Stomach (tissue), 9 donors: ENCODE measurements around the gene NLRP6. TPM values are rescaled to one million over a fixed set of nuclear protein-coding genes. Genes with fewer than 3 reads are reported as not detected.
A peak's percentile ranks its signal among the peaks of the same experiment; 100 is the strongest.
"Not testable (repeated sequence)": the region's sequence is repeated elsewhere in the genome, so short reads cannot be mapped to it uniquely, and the experiment has no call there.

Source experiments
- DNase-seq, 2 donors: peaks; one replicate each; pipeline versions ENCODE4 v3.0.0 to v3.0.0-alpha.2; 2013 to 2019
- H3K27ac ChIP-seq, 5 donors: fragments of 200-600 bp in 4 of 5; sonication (generic) in 4 of 5; one replicate each; pipeline ENCODE4 v1.5.1; 2013 to 2019; ENCODE audit warnings: mild to moderate bottlenecking in 1 of 5, moderate library complexity in 1 of 5
- H3K27me3 ChIP-seq, 3 donors: fragments of 200-600 bp; sonication (generic); one replicate each; pipeline ENCODE4 v1.5.1; 2017 to 2019; ENCODE audit warnings: mixed run types in 1 of 3
- H3K36me3 ChIP-seq, 4 donors: fragments of 200-600 bp; sonication (generic); 1 replicate in 3 of 4; 2 replicates in 1 of 4; pipeline ENCODE4 v1.5.1; 2016 to 2019
- H3K4me1 ChIP-seq, 4 donors: fragments of 200-600 bp; sonication (generic); one replicate each; pipeline ENCODE4 v1.5.1; 2016 to 2019
- H3K4me3 ChIP-seq, 4 donors: fragments of 200-600 bp; sonication (generic) in 3 of 4; one replicate each; pipeline ENCODE4 v1.5.1; 2016 to 2019; ENCODE audit warnings: mild to moderate bottlenecking in 1 of 4
- H3K9me3 ChIP-seq, 4 donors: fragments of 200-600 bp; sonication (generic); one replicate each; pipeline ENCODE4 v1.5.1; 2016 to 2019
- CTCF ChIP-seq, 7 experiments: fragments of 450-650 bp in 4 of 7; fragments of 200-600 bp in 3 of 7; sonication (generic) in 3 of 7; IDR thresholded peaks; one replicate each; pipeline ENCODE4 v1.5.1; 2016 to 2019; ENCODE audit warnings: antibody characterized with exemption in 7 of 7, control low read depth in 2 of 7, mild to moderate bottlenecking in 1 of 7
- EP300 ChIP-seq: sonication (generic); formaldehyde crosslinking; IDR thresholded peaks from one replicate; pipeline ENCODE4 v1.6.1; 2017; ENCODE audit warnings: antibody characterized with exemption
- POLR2A ChIP-seq, 4 donors: fragments of 450-650 bp; IDR thresholded peaks; one replicate each; pipeline ENCODE4 v1.6.1; 2016; ENCODE audit warnings: antibody characterized with exemption in 4 of 4, control low read depth in 2 of 4, mild to moderate bottlenecking in 1 of 4, moderate library complexity in 1 of 4
- POLR2AphosphoS5 ChIP-seq, 3 donors: sonication (generic); formaldehyde crosslinking; IDR thresholded peaks; one replicate each; pipeline ENCODE4 v1.6.1; 2016; ENCODE audit warnings: antibody characterized with exemption in 3 of 3
- WGBS, 5 donors: extraction: QIAGEN DNeasy Blood & Tissue Kit in 3 of 5; methylation state at CpG; one replicate each; pipeline versions ENCODE4 v1.1.5 to v1.1.7; 2013 to 2018; 5-methylcytosine and 5-hydroxymethylcytosine counted together
- intact Hi-C: fragments of 100-400 bp; cut with DNase I; formaldehyde crosslinking; loops from one replicate; pipeline ENCODE4 v1.15.1; 2023; ENCODE audit warnings: low total_unique reads
- polyA plus RNA-seq, 3 donors: library from polyadenylated mRNA; stranded (reverse); fragments of 200-250 nt; gene quantifications; one replicate each; pipeline ENCODE4 v1.2.3, GENCODE V29; 2013
- total RNA-seq, 5 donors: library from RNA; depleted of rRNA; stranded (reverse); fragments of >200 nt; gene quantifications; one replicate each; pipeline versions ENCODE4 v1.1.0 to v1.2.3, GENCODE V29; 2014 to 2016
- donor health status: healthy with polysubstance abuse.
- donor health status: Bipolar disorder and iron deficiency.
- donor health status: healthy.

Gene NLRP6
- total and polyA plus RNA-seq, 8 donors = 0.08 to 3.6 (median 0.45) TPM; not detected in 3

GRCh38 chr11:315051-315481, 36.9 kb downstream of the NLRP6 start:
- Histone ChIP-seq H3K4me1 (peaks cover 14 to 59% (median 38%) of the 10 kb centered on the region in 4 donors), H3K27me3 (peaks cover 0 to 25% (median 15%) of the 10 kb centered on the region in 3 donors), H3K9me3 (no peaks in the 10 kb centered on the region), H3K36me3 (no peaks in the 10 kb centered on the region), H3K4me3 (peak overlapping the region; percentile 43 to 67 (median 48)), H3K27ac (peak overlapping the region; percentile 79 to 95 (median 86))
- intact Hi-C loops = no loop called here
- DNase-seq = no peak
- no peak for TF ChIP-seq EP300
- TF ChIP-seq POLR2AphosphoS5 (IDR thresholded peaks at IDR 0.05) = no peak
- TF ChIP-seq POLR2A (IDR thresholded peaks at IDR 0.05) = no peak
- TF ChIP-seq CTCF (IDR thresholded peaks at IDR 0.05) = no peak
- WGBS, 5 donors = 37 to 59% (median 57%) methylated on average over 7 to 9 of the region's 9 CpGs

- intact Hi-C loops = no loop called here
- Histone ChIP-seq H3K27ac (peak overlapping the region; percentile 79 to 95 (median 86)), H3K27me3 (peaks cover 0 to 25% (median 15%) of the 10 kb centered on the region in 3 donors), H3K4me1 (peaks cover 14 to 59% (median 38%) of the 10 kb centered on the region in 4 donors), H3K4me3 (peak overlapping the region; percentile 43 to 67 (median 48)), H3K36me3 (no peaks in the 10 kb centered on the region), H3K9me3 (no peaks in the 10 kb centered on the region)
- WGBS, 5 donors = 18 to 73% (median 45%) methylated on average over 5 to 32 of the region's 32 CpGs
- DNase-seq = no peak
- TF ChIP-seq POLR2A (IDR thresholded peaks at IDR 0.05) (no peak), EP300 (no peak), CTCF (IDR thresholded peaks at IDR 0.05) (no peak), POLR2AphosphoS5 (IDR thresholded peaks at IDR 0.05) (no peak)
Measured at GRCh38 chr11:315516-315994, 37.3 kb downstream of the NLRP6 start.

- peak overlapping the region; percentile 6 to 95 (median 86) for H3K27ac ChIP-seq
- no peaks in the 10 kb centered on the region for H3K9me3 ChIP-seq
- 9 to 43% (median 14%) methylated on average over 20 to 64 of the region's 64 CpGs for WGBS, 5 donors
- no peak for DNase-seq
- peaks cover 0 to 25% (median 15%) of the 10 kb centered on the region in 3 donors for H3K27me3 ChIP-seq
- TF ChIP-seq POLR2A (IDR thresholded peaks at IDR 0.05) (no peak), POLR2AphosphoS5 (IDR thresholded peaks at IDR 0.05) (peak in 1 of 3 donors; percentile 33)
- H3K36me3 ChIP-seq = no peaks in the 10 kb centered on the region
- peak overlapping the region; percentile 43 to 67 (median 48) for H3K4me3 ChIP-seq
- peaks cover 14 to 59% (median 38%) of the 10 kb centered on the region in 4 donors for H3K4me1 ChIP-seq
- intact Hi-C loops = no loop called here
Measured at GRCh38 chr11:316031-316701, 38.0 kb downstream of the NLRP6 start.

- Histone ChIP-seq H3K9me3 (no peaks in the 10 kb centered on the region), H3K4me1 (peaks cover 14 to 56% (median 36%) of the 10 kb centered on the region in 4 donors), H3K4me3 (peak overlapping the region in 3 of 4 donors; percentile 46 to 67 (median 51)), H3K36me3 (no peaks in the 10 kb centered on the region), H3K27ac (peak overlapping the region; percentile 6 to 95 (median 86)), H3K27me3 (peaks cover 0 to 25% (median 15%) of the 10 kb centered on the region in 3 donors)
- WGBS, 5 donors = 50 to 71% (median 60%) methylated on average over 7 of the region's 7 CpGs
- DNase-seq = peak in 1 of 2 donors; percentile 6
- TF ChIP-seq EP300 (no peak), POLR2A (IDR thresholded peaks at IDR 0.05) (no peak), CTCF (IDR thresholded peaks at IDR 0.05) (no peak), POLR2AphosphoS5 (IDR thresholded peaks at IDR 0.05) (no peak)
- intact Hi-C loops = no loop called here
Measured at GRCh38 chr11:316891-317301, 38.7 kb downstream of the NLRP6 start.

GRCh38 chr11:317668-318404, 39.6 kb downstream of the NLRP6 start:
- H3K27me3 ChIP-seq = peaks cover 0 to 25% (median 15%) of the 10 kb centered on the region in 3 donors
- H3K36me3 ChIP-seq, H3K9me3 ChIP-seq, intact Hi-C loops: not testable (repeated sequence)
- peaks cover 8 to 50% (median 34%) of the 10 kb centered on the region in 4 donors for H3K4me1 ChIP-seq
- H3K27ac ChIP-seq = peak overlapping the region in 4 of 5 donors; percentile 83 to 95 (median 88)
- 28 to 61% (median 35%) methylated on average over 7 to 17 of the region's 30 CpGs for WGBS, 5 donors
- H3K4me3 ChIP-seq = peak overlapping the region in 3 of 4 donors; percentile 23 to 67 (median 46)
- peak in 1 of 2 donors; percentile 2 for DNase-seq

- DNase-seq, H3K36me3 ChIP-seq, H3K9me3 ChIP-seq, intact Hi-C loops: not testable (repeated sequence)
- Histone ChIP-seq H3K4me1 (peaks cover under 1 to 46% (median 28%) of the 10 kb centered on the region in 4 donors), H3K27me3 (peaks cover 0 to 25% (median 15%) of the 10 kb centered on the region in 3 donors), H3K4me3 (peak overlapping the region; percentile 55 to 73 (median 67)), H3K27ac (peak overlapping the region; percentile 85 to 97 (median 93))
- WGBS, 5 donors = 0 to 2% (median 1%) methylated on average over 5 to 12 of the region's 79 CpGs; no CpG with 5 or more reads in 1 of the 5 donors
Measured at GRCh38 chr11:318405-319120, 40.4 kb downstream of the NLRP6 start.
